Measurements from ENCODE around the gene ZNF841.

DNA sequence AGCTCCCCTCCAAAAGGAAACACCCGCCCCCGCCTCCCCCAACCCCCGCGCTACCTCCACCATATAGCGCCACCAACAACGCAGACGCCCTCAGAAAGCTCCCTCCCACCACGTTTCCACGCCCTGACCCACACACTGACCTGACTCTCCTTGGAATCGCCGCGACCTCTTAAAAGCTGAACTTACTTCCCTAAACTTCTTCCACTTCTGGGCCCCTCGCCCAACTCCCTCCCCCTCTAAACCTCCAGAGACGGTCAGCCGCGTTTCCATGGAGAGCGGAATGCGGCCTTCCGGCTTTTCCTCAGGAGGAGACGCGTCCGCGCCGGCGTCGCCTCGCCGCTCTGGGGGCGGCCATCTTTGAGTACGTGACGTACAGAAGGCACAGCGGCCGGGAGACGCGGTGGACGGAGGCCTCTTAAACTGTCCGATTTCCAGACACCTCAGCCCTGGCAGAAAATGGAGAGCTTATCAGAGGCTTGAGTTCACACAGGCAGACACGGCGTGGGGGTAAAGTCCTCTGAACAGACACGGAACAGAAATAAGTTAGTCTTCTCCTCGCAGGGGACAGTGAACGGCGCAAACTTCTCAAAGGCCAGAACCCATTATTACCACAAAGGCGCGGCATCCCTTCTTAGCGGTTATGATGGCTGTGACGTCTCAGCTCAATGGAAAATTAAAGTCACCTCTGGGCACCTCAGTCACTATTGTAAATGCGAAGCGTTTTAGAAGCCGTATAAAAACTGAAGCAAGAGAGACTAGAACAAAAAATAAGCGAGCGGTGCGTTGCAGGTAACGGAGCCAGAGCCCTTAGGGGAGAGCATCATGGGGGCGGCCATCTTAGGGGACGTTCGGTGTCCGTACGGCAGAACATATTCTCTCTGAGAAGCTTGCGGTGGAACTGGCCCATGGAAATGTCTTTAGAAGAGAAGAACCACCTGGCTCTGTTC is 46.7 kb downstream of the ZNF841 start, which contains the start of gene ZNF432:
- no peak for TF ChIP-seq EZH2phosphoT487 (IDR thresholded peaks at IDR 0.05; ENCODE audit: borderline replicate concordance)
- TF ChIP-seq POLR2A (IDR thresholded peaks at IDR 0.05; ENCODE audit: borderline replicate concordance, extremely low read depth, insufficient read depth, insufficient read length): no peak
- no peak for TF ChIP-seq FOSL1 (IDR thresholded peaks at IDR 0.05; ENCODE audit: low read depth)
- TF ChIP-seq, protein P1, sequence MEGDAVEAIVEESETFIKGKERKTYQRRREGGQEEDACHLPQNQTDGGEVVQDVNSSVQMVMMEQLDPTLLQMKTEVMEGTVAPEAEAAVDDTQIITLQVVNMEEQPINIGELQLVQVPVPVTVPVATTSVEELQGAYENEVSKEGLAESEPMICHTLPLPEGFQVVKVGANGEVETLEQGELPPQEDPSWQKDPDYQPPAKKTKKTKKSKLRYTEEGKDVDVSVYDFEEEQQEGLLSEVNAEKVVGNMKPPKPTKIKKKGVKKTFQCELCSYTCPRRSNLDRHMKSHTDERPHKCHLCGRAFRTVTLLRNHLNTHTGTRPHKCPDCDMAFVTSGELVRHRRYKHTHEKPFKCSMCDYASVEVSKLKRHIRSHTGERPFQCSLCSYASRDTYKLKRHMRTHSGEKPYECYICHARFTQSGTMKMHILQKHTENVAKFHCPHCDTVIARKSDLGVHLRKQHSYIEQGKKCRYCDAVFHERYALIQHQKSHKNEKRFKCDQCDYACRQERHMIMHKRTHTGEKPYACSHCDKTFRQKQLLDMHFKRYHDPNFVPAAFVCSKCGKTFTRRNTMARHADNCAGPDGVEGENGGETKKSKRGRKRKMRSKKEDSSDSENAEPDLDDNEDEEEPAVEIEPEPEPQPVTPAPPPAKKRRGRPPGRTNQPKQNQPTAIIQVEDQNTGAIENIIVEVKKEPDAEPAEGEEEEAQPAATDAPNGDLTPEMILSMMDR (IDR thresholded peaks at IDR 0.05 in 2 of 3, conservative IDR thresholded peaks at IDR 0.05 in 1 of 3; ENCODE audit: borderline replicate concordance in 1 of 3, insufficient read depth in 1 of 3, low read depth in 2 of 3, low read length in 2 of 3): no peak
- TF ChIP-seq, protein P2, sequence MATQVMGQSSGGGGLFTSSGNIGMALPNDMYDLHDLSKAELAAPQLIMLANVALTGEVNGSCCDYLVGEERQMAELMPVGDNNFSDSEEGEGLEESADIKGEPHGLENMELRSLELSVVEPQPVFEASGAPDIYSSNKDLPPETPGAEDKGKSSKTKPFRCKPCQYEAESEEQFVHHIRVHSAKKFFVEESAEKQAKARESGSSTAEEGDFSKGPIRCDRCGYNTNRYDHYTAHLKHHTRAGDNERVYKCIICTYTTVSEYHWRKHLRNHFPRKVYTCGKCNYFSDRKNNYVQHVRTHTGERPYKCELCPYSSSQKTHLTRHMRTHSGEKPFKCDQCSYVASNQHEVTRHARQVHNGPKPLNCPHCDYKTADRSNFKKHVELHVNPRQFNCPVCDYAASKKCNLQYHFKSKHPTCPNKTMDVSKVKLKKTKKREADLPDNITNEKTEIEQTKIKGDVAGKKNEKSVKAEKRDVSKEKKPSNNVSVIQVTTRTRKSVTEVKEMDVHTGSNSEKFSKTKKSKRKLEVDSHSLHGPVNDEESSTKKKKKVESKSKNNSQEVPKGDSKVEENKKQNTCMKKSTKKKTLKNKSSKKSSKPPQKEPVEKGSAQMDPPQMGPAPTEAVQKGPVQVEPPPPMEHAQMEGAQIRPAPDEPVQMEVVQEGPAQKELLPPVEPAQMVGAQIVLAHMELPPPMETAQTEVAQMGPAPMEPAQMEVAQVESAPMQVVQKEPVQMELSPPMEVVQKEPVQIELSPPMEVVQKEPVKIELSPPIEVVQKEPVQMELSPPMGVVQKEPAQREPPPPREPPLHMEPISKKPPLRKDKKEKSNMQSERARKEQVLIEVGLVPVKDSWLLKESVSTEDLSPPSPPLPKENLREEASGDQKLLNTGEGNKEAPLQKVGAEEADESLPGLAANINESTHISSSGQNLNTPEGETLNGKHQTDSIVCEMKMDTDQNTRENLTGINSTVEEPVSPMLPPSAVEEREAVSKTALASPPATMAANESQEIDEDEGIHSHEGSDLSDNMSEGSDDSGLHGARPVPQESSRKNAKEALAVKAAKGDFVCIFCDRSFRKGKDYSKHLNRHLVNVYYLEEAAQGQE (IDR thresholded peaks at IDR 0.05; ENCODE audit: low read depth): no peak
- TF ChIP-seq POLR2AphosphoS5 (IDR thresholded peaks at IDR 0.05; ENCODE audit: low read depth, low read length): no peak
- TF ChIP-seq EZH2 (IDR thresholded peaks at IDR 0.05): no peak
